HCT116 (cell line): ENCODE data around the gene RIC8B. TPM values are rescaled to one million over a fixed set of nuclear protein-coding genes. Genes with fewer than 3 reads are reported as not detected.
A peak's percentile ranks its signal among the peaks of the same experiment; 100 is the strongest.

Experiments used
- ATAC-seq: fragments of 200-7000 bp; cut with Tn5 transposase; 2 replicates; pipeline ENCODE4 v1.9.1; 2020; ENCODE audit warnings: mild to moderate bottlenecking, moderate library complexity
- BruUV-seq: library from RNA; stranded (reverse); fragments of 400-500 nt; replicated peaks from 2 replicates; lab custom pipeline; 2021; lab: Mats Ljungman, UMichigan
- CTCF ChIA-PET: fragments of 300-600 bp; sonication (Branson Sonifier 250); formaldehyde crosslinking; loops from one replicate; lab custom pipeline; 2021; ENCODE audit warnings: antibody characterized with exemption; lab: Charles Lee
- POLR2A ChIA-PET: fragments of 300-600, 350-600 bp; sonication (Branson Sonifier 250); formaldehyde crosslinking; loops from one replicate; lab custom pipeline; 2021; ENCODE audit warnings: antibody characterized with exemption; lab: Charles Lee
- RAD21 ChIA-PET, 2 experiments: fragments of 300-600 bp; sonication (Branson Sonifier 250); formaldehyde crosslinking; loops; one replicate each; lab custom pipeline; 2023; ENCODE audit warnings: low total read pairs in 2 of 2; ENCODE audit not compliant: uncharacterized antibody in 2 of 2, unreplicated experiment in 2 of 2, low non-redundant PET in 1 of 2; lab: Charles Lee
- DNase-seq: peaks from one replicate; pipeline ENCODE4 v3.0.0-alpha.2; 2010; ENCODE audit warnings: low read depth, low spot score
- H2AFZ ChIP-seq: fragments of 200-600 bp; shearing (Covaris generic), sonication (generic); 2 replicates; pipeline ENCODE4 v1.6.1; 2017; ENCODE audit warnings: low read depth, mixed run types, mixed read lengths, antibody characterized with exemption, low read length; ENCODE audit not compliant: poor library complexity, severe bottlenecking
- H3K27ac ChIP-seq: 2 replicates; pipeline ENCODE4 v1.5.1; 2012; ENCODE audit warnings: low read depth, low read length
- H3K27me3 ChIP-seq: fragments of 200-600 bp; sonication (generic); 2 replicates; pipeline ENCODE4 v1.6.1; 2016; ENCODE audit warnings: mixed run types, low read length, mixed read lengths; ENCODE audit not compliant: insufficient read depth
- H3K36me3 ChIP-seq, 2 experiments: fragments of 200-500 bp in 1 of 2; fragments of 200-600 bp in 1 of 2; sonication (Bioruptor generic) in 1 of 2; sonication (generic) in 1 of 2; 2 replicates each; pipeline versions ENCODE4 v1.5.1 to v1.6.1; 2014 to 2016; ENCODE audit warnings: low read length in 2 of 2, inconsistent platforms in 1 of 2, mixed read lengths in 1 of 2, mixed run types in 1 of 2; ENCODE audit not compliant: insufficient read depth in 2 of 2, control insufficient read depth in 1 of 2
- H3K4me1 ChIP-seq, 2 experiments: fragments of 200-600 bp in 1 of 2; sonication (generic) in 1 of 2; 2 replicates each; pipeline versions ENCODE4 v1.5.1 to v1.6.1; 2012 to 2017; ENCODE audit warnings: low read length in 2 of 2, inconsistent platforms in 1 of 2, mild to moderate bottlenecking in 1 of 2, mixed read lengths in 1 of 2, mixed run types in 1 of 2, moderate library complexity in 1 of 2; ENCODE audit not compliant: insufficient read depth in 2 of 2, control insufficient read depth in 1 of 2
- H3K4me2 ChIP-seq: fragments of 200-600 bp; sonication (generic); 2 replicates; pipeline ENCODE4 v1.6.1; 2017; ENCODE audit warnings: mixed run types, low read length, mixed read lengths
- H3K4me3 ChIP-seq, 2 experiments: fragments of 200-600 bp in 1 of 2; sonication (generic) in 1 of 2; replicated peaks in 1 of 2; 2 replicates each; pipeline ENCODE4 v1.5.1; 2011 to 2016; ENCODE audit warnings: low read length in 2 of 2, control low read depth in 1 of 2, low read depth in 1 of 2, mild to moderate bottlenecking in 1 of 2, mixed read lengths in 1 of 2, mixed run types in 1 of 2
- H3K79me2 ChIP-seq: fragments of 200-600 bp; sonication (generic); 2 replicates; pipeline ENCODE4 v1.6.1; 2017; ENCODE audit warnings: mild to moderate bottlenecking, mixed run types, low read length, moderate library complexity, mixed read lengths; ENCODE audit not compliant: insufficient read depth
- H3K9ac ChIP-seq: fragments of 200-600 bp; sonication (generic); 2 replicates; pipeline ENCODE4 v1.6.1; 2016; ENCODE audit warnings: low read length, mixed read lengths
- H3K9me2 ChIP-seq: fragments of 200-600 bp; sonication (generic), shearing (Covaris generic); 2 replicates; pipeline ENCODE4 v1.6.1; 2017; ENCODE audit warnings: mixed run types, mild to moderate bottlenecking, moderate library complexity; ENCODE audit not compliant: insufficient read depth
- H3K9me3 ChIP-seq, 2 experiments: fragments of 200-500 bp in 1 of 2; fragments of 200-600 bp in 1 of 2; sonication (Bioruptor generic) in 1 of 2; sonication (generic) in 1 of 2; 2 replicates each; pipeline ENCODE4 v1.6.1; 2014 to 2017; ENCODE audit warnings: low read length in 2 of 2, mixed read lengths in 2 of 2, inconsistent platforms in 1 of 2, low read depth in 1 of 2, mild to moderate bottlenecking in 1 of 2, mixed run types in 1 of 2, moderate library complexity in 1 of 2; ENCODE audit not compliant: control insufficient read depth in 1 of 2, insufficient read depth in 1 of 2
- H4K20me1 ChIP-seq: fragments of 200-600 bp; sonication (generic), shearing (Covaris generic); 2 replicates; pipeline ENCODE4 v1.6.1; 2017; ENCODE audit warnings: mixed run types, mild to moderate bottlenecking, moderate library complexity; ENCODE audit not compliant: insufficient read depth
- CBX3 ChIP-seq: IDR thresholded peaks from 2 replicates; pipeline ENCODE4 v1.6.1; 2012; ENCODE audit warnings: low read depth
- EGR1 ChIP-seq: IDR thresholded peaks from 2 replicates; pipeline ENCODE4 v1.6.1; 2012; ENCODE audit warnings: low read depth
- ELF1 ChIP-seq: IDR thresholded peaks from 2 replicates; pipeline ENCODE4 v1.6.1; 2012; ENCODE audit warnings: low read depth, borderline replicate concordance
- EZH2 ChIP-seq: fragments of 200-600 bp; sonication (generic); IDR thresholded peaks from 2 replicates; pipeline ENCODE4 v1.6.1; 2017; ENCODE audit warnings: antibody characterized with exemption, mixed run types
- EZH2phosphoT487 ChIP-seq: fragments of 200-600 bp; IDR thresholded peaks from 2 replicates; pipeline ENCODE4 v1.6.1; 2018; ENCODE audit warnings: antibody characterized with exemption, borderline replicate concordance
- FOSL1 ChIP-seq: IDR thresholded peaks from 2 replicates; pipeline ENCODE4 v1.6.1; 2012; ENCODE audit warnings: low read depth
- JUND ChIP-seq: IDR thresholded peaks from 2 replicates; pipeline ENCODE4 v1.6.1; 2012
- RAD21 ChIP-seq: IDR thresholded peaks from 2 replicates; pipeline ENCODE4 v1.6.1; 2012; ENCODE audit warnings: low read depth, mild to moderate bottlenecking
- SP1 ChIP-seq: IDR thresholded peaks from 2 replicates; pipeline ENCODE4 v1.6.1; 2012; ENCODE audit warnings: low read depth
- SRF ChIP-seq: IDR thresholded peaks from 2 replicates; pipeline ENCODE4 v1.6.1; 2012; ENCODE audit warnings: low read depth
- TCF7L2 ChIP-seq: IDR thresholded peaks from 2 replicates; pipeline ENCODE4 v1.7.0; 2011; ENCODE audit warnings: borderline replicate concordance, inconsistent platforms; ENCODE audit not compliant: insufficient read depth, insufficient read length; ENCODE audit errors: extremely low read depth
- ZNF274 ChIP-seq: fragments of 200-500 bp; sonication (Bioruptor generic); IDR thresholded peaks from 2 replicates; pipeline ENCODE4 v1.6.1; 2014; ENCODE audit warnings: mild to moderate bottlenecking, low read depth, low read length, inconsistent platforms
- intact Hi-C: fragments of 100-400 bp; cut with micrococcal nuclease; formaldehyde crosslinking; loops from 2 replicates; pipeline ENCODE4 v1.10.0; 2022
- total RNA-seq: library from RNA; stranded (reverse); gene quantifications from one replicate; pipeline ENCODE4 v1.2.1, GENCODE V29; 2021; ENCODE audit not compliant: unreplicated experiment
- TF ChIP-seq, protein P1 (sequence below): IDR thresholded peaks from 2 replicates; pipeline ENCODE4 v1.6.1; 2012
- TF ChIP-seq, protein P2 (sequence below): IDR thresholded peaks from 2 replicates; pipeline ENCODE4 v1.6.1; 2012
- TF ChIP-seq, protein P3 (sequence below), 3 experiments: fragments of 200-600 bp in 1 of 3; sonication (generic) in 1 of 3; IDR thresholded peaks in 2 of 3; conservative IDR thresholded peaks in 1 of 3; 2 replicates each; pipeline ENCODE4 v1.5.1; 2012 to 2017; ENCODE audit warnings: low read depth in 2 of 3, low read length in 2 of 3, antibody characterized with exemption in 1 of 3, borderline replicate concordance in 1 of 3, control low read depth in 1 of 3, mild to moderate bottlenecking in 1 of 3, mixed read lengths in 1 of 3, mixed run types in 1 of 3, moderate library complexity in 1 of 3; ENCODE audit not compliant: insufficient read depth in 1 of 3

RIC8B gene
- total RNA-seq, 1 experiment from 2014 or later, result 16.7 TPM

DNA sequence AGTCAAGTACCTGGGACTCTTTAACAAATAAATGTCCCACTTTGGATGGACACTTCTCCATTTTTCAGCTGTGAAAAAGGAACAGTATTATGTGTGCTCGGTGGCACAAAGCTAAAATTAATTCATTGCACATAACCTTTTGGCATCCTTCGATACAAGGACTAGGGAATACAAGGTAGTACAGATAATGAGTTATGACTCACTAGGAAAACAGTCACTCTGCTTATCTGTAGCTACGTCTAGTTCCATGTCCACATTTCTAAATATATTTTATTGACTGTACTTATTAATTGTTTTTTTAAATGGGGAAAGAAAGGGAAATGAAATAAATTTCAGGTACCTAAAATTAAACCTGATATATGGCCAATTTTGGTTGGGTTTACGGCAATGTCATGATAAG, 35.2 kb upstream of the RIC8B start:
- Histone ChIP-seq H3K27ac (no peak overlapping the region), H2AFZ (no peak overlapping the region), H3K79me2 (no peaks in the 10 kb centered on the region), H3K9ac (no peak overlapping the region), H3K27me3 (peaks cover 9% of the 10 kb centered on the region), H3K9me3 (no peaks in the 10 kb centered on the region), H3K36me3 (no peaks in the 10 kb centered on the region), H4K20me1 (no peaks in the 10 kb centered on the region), H3K4me2 (peak overlapping the region; percentile 22; the same call in 1 of the 2 replicates), H3K9me2 (no peaks in the 10 kb centered on the region), H3K4me3 (no peak overlapping the region), H3K4me1 (peaks cover 3 to 5% of the 10 kb centered on the region in 2 experiments; a peak in 2 of 4 replicates)
- TF ChIP-seq JUND, result peak; percentile 9; the same call in 1 of the 2 replicates
- TF ChIP-seq SP1, result no peak
- intact Hi-C loops, result no loop called here
- RAD21 ChIA-PET, result no interaction called here
- no peak for DNase-seq
- POLR2A ChIA-PET, result no interaction called here
- ATAC-seq, result no peak
- BruUV-seq, result no TSS peak
- CTCF ChIA-PET, result no interaction called here

DNA sequence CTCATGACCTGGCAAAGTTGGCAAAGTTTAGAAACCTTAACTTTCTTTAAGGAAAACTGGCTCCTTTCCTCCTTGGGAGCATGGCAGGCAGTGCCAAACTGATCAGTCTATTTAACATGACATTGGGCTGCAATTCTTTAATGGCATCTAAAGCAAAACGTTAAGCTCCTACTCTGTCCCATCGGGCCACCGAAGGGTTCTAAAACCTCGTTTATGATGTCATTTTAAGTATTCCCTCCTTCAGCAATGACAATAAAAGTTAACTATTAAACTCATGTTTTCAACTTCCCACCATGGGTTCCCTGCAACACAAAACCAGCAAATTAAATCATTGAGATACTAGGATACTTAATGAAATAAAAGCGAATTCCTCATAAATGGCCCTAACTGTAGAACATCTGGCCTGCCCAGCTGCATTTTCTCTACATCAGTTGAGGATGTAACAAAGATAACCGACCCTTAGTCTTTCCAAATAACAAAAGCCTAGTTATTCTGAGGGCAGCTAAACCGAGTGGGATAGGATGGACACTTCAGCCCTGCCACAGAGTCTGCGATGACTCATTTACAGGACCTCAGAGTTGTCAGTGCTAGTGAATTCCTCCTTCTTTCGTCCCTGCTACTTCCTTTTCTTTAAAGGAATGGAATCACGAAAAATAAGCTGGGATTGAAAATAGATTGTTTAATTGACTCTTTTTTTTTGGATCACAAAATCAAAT, 34.5 kb upstream of the RIC8B start:
- H3K27me3 ChIP-seq, result peaks cover 10% of the 10 kb centered on the region
- H3K4me1 ChIP-seq, result peaks cover 3 to 5% of the 10 kb centered on the region in 2 experiments; a peak in 2 of 4 replicates
- no peaks in the 10 kb centered on the region for H3K9me2 ChIP-seq
- DNase-seq, result no peak
- no peak for ATAC-seq
- H4K20me1 ChIP-seq, result no peaks in the 10 kb centered on the region
- no peak overlapping the region for H3K27ac ChIP-seq
- no peak overlapping the region for H2AFZ ChIP-seq
- ChIA-PET POLR2A (no interaction called here), RAD21 (no interaction called here), CTCF (no interaction called here)
- BruUV-seq, result no TSS peak
- TF ChIP-seq RAD21 (no peak), EGR1 (no peak), ELF1 (no peak), EZH2phosphoT487 (no peak), TCF7L2 (no peak), JUND (no peak), ZNF274 (no peak), CBX3 (no peak), FOSL1 (no peak), EZH2 (no peak), SRF (no peak)
- TF ChIP-seq, protein P1, sequence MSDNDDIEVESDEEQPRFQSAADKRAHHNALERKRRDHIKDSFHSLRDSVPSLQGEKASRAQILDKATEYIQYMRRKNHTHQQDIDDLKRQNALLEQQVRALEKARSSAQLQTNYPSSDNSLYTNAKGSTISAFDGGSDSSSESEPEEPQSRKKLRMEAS, result no peak
- TF ChIP-seq, protein P2, sequence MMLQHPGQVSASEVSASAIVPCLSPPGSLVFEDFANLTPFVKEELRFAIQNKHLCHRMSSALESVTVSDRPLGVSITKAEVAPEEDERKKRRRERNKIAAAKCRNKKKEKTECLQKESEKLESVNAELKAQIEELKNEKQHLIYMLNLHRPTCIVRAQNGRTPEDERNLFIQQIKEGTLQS, result no peak
- TF ChIP-seq, protein P3, sequence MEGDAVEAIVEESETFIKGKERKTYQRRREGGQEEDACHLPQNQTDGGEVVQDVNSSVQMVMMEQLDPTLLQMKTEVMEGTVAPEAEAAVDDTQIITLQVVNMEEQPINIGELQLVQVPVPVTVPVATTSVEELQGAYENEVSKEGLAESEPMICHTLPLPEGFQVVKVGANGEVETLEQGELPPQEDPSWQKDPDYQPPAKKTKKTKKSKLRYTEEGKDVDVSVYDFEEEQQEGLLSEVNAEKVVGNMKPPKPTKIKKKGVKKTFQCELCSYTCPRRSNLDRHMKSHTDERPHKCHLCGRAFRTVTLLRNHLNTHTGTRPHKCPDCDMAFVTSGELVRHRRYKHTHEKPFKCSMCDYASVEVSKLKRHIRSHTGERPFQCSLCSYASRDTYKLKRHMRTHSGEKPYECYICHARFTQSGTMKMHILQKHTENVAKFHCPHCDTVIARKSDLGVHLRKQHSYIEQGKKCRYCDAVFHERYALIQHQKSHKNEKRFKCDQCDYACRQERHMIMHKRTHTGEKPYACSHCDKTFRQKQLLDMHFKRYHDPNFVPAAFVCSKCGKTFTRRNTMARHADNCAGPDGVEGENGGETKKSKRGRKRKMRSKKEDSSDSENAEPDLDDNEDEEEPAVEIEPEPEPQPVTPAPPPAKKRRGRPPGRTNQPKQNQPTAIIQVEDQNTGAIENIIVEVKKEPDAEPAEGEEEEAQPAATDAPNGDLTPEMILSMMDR (IDR thresholded peaks at IDR 0.05 in 2 of 3, conservative IDR thresholded peaks at IDR 0.05 in 1 of 3; ENCODE audit: borderline replicate concordance in 1 of 3, insufficient read depth in 1 of 3, low read depth in 2 of 3, low read length in 2 of 3), result no peak
- no peaks in the 10 kb centered on the region for H3K9me3 ChIP-seq
- H3K4me2 ChIP-seq, result no peak overlapping the region
- H3K4me3 ChIP-seq, result no peak overlapping the region
- H3K36me3 ChIP-seq, result no peaks in the 10 kb centered on the region
- no peak overlapping the region for H3K9ac ChIP-seq
- no peaks in the 10 kb centered on the region for H3K79me2 ChIP-seq
- intact Hi-C loops, result no loop called here
